ENCODE data around the gene NCKAP5.

DNA sequence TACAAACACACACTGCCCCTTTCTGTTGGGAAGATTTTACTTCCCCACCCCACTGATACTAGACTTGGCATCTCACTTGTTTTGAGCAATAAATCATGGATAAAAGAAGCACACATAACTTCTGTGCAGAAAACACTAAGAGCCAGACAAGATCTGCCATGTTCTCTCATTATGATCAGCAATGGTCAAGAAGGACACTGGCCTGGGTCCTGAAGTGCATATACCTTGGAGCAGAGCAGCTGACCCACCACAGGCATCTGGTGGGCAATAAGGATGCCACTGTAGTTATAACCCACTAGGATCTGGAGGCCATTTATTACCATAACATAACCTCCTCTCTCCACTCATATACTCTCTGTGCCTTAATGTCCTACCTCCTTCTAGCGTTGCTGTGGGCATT lies 338.3 kb downstream of the NCKAP5 start:
- TF ChIP-seq CTBP1 (IDR thresholded peaks at IDR 0.05; ENCODE audit: borderline replicate concordance) = no peak
- no peak for TF ChIP-seq SP1 (IDR thresholded peaks at IDR 0.05)
- no peak for TF ChIP-seq BHLHE40 (IDR thresholded peaks at IDR 0.05; ENCODE audit: borderline replicate concordance)
- TF ChIP-seq HDGF (IDR thresholded peaks at IDR 0.05; ENCODE audit: borderline replicate concordance) = no peak
- TF ChIP-seq FOXM1 (IDR thresholded peaks at IDR 0.05; ENCODE audit: borderline replicate concordance) = no peak
- no peak for TF ChIP-seq FOXA1 (IDR thresholded peaks at IDR 0.05)
- TF ChIP-seq ARNT (IDR thresholded peaks at IDR 0.05) = no peak

Data from HEK293T (cell line).